ENCODE results near the gene SUGP2.

DNA sequence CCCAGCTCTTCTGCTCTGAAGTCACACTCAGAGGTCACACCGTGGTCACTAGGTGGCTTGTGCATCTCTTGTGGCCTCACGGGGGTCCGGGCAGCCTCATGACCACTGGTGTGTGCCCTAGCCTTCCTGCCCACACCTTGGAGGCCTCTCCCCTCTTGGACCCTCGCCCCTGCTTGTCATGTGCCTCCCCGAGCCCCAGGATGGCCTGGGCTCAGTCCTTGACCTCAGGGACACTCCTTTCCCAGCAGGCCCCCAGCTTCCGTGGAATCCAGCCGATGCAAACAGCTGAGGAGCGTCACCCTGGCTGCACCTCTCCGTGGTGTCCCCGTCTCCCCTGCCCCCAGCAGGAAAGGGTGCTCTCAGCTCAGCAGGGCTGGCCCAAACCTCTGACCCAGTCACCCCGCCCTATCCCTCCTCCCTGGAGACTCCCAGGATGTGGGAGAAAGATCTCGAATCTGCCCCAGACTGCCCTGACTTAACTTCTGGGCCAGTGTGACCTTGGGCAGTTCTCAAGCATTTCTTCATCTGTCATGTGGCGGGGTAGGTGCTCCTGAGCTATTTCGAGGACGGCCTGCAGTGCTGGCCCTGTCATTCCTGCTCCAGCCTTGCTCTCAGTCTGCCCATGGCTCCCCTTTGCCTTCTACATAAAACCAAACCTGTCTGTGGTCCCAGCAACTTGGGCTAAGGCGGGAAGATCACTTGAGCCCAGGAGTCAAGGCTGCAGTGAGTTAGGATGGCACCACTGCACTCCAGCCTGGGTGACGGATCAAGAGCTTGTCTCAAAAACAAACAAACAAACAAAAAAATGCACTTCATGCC lies 25.9 kb upstream of the SUGP2 start:
- TF ChIP-seq EZH2 (IDR thresholded peaks at IDR 0.05; ENCODE audit: insufficient read depth, poor library complexity, severe bottlenecking) (no peak), EZH2phosphoT487 (IDR thresholded peaks at IDR 0.05; ENCODE audit: insufficient read depth, low read depth) (no peak)

Measured in GM23248 (cell line).